Thoracic aorta (tissue), 2 donors: ENCODE results near the gene IL17RC. TPM values are rescaled to one million over a fixed set of nuclear protein-coding genes. Genes with fewer than 3 reads are reported as not detected.
A peak's percentile ranks its signal among the peaks of the same experiment; 100 is the strongest.

Experiments used
- ATAC-seq: fragments of 150-250 bp; one replicate; pipeline ENCODE4 v1.8.0; 2017; ENCODE audit warnings: low read depth; ENCODE audit not compliant: insufficient number of reproducible peaks, low FRiP score
- DNase-seq: peaks from one replicate; pipeline ENCODE4 v3.0.0-alpha.2; 2020; ENCODE audit warnings: low spot score
- H3K27ac ChIP-seq, 2 donors: fragments of 200-600 bp; sonication (generic); 1 replicate in 1 of 2; 2 replicates in 1 of 2; pipeline ENCODE4 v1.5.1; 2016; ENCODE audit warnings: mild to moderate bottlenecking in 2 of 2, moderate library complexity in 2 of 2
- H3K27me3 ChIP-seq: fragments of 200-600 bp; sonication (generic); replicated peaks from 2 replicates; pipeline ENCODE4 v1.6.0; 2016; ENCODE audit warnings: mild to moderate bottlenecking; ENCODE audit not compliant: insufficient read depth
- H3K36me3 ChIP-seq: fragments of 200-600 bp; sonication (generic); one replicate; pipeline ENCODE4 v1.5.1; 2016
- H3K4me1 ChIP-seq, 2 donors: fragments of 200-600 bp; sonication (generic); 1 replicate in 1 of 2; 2 replicates in 1 of 2; pipeline versions ENCODE4 v1.5.1 to v1.6.0; 2016; ENCODE audit warnings: low read depth in 2 of 2, mild to moderate bottlenecking in 1 of 2; ENCODE audit not compliant: control insufficient read depth in 1 of 2
- H3K4me3 ChIP-seq: fragments of 200-600 bp; sonication (generic); 2 replicates; pipeline ENCODE4 v1.5.1; 2016; ENCODE audit warnings: mild to moderate bottlenecking
- H3K9me3 ChIP-seq: fragments of 200-600 bp; sonication (generic); 2 replicates; pipeline ENCODE4 v1.5.1; 2016
- CTCF ChIP-seq: fragments of 200-600 bp; sonication (generic); IDR thresholded peaks from one replicate; pipeline ENCODE4 v1.5.1; 2019; ENCODE audit warnings: antibody characterized with exemption
- total RNA-seq, 2 donors: library from RNA; depleted of rRNA; stranded (reverse); fragments of >200 nt; gene quantifications; one replicate each; pipeline versions ENCODE4 v1.1.0 to v1.2.3, GENCODE V29; 2016

The IL17RC gene
- total RNA-seq, 2 donors from 2014 or later: 52.2 to 59.4 TPM

- H3K36me3 ChIP-seq: peaks cover 6% of the 10 kb centered on the region
- no peak for DNase-seq
- no peaks in the 10 kb centered on the region for H3K27me3 ChIP-seq
- no peak for ATAC-seq
- H3K4me3 ChIP-seq: no peak overlapping the region
- H3K9me3 ChIP-seq: no peaks in the 10 kb centered on the region
- TF ChIP-seq CTCF: no peak
- H3K27ac ChIP-seq: peak overlapping the region; percentile 50 to 90
- peaks cover 15 to 26% of the 10 kb centered on the region in 2 donors for H3K4me1 ChIP-seq
These were observed 61.9 kb downstream of the IL17RC start for GRCh38 chr3:9978710-9979305.

- H3K9me3 ChIP-seq: no peaks in the 10 kb centered on the region
- H3K27ac ChIP-seq: no peak overlapping the region
- ATAC-seq (no peak), DNase-seq (no peak)
- no peak for TF ChIP-seq CTCF
- H3K4me1 ChIP-seq: peaks cover 15 to 38% of the 10 kb centered on the region in 2 donors
- H3K36me3 ChIP-seq: peaks cover 6% of the 10 kb centered on the region
- H3K4me3 ChIP-seq: no peak overlapping the region
- H3K27me3 ChIP-seq: no peaks in the 10 kb centered on the region
These were observed 63.4 kb downstream of the IL17RC start for GRCh38 chr3:9980251-9980650.

Other genes with a start within 250 kb of the IL17RC start
- not detected for gene CPNE9, start 213.3 kb upstream of the IL17RC start, total RNA-seq
- gene BRPF1, start 185.4 kb upstream of the IL17RC start, total RNA-seq: 10 to 100 TPM; 16.4 to 21.0 TPM
- gene OGG1, start 167.1 kb upstream of the IL17RC start, total RNA-seq: 10 to 100 TPM; 23.0 to 26.3 TPM
- 10 to 100 TPM; 50.9 to 69.7 TPM for gene CAMK1, start 147.2 kb upstream of the IL17RC start, total RNA-seq
- gene TADA3, start 124.6 kb upstream of the IL17RC start, total RNA-seq: 10 to 100 TPM; 61.7 to 73.6 TPM
- gene ARPC4, start 124.0 kb upstream of the IL17RC start, total RNA-seq: 100 to 1,000 TPM; 196 to 204 TPM
- gene TTLL3, start 106.8 kb upstream of the IL17RC start, total RNA-seq: 10 to 100 TPM; 77.0 to 91.9 TPM
- 10 to 100 TPM; 24.5 to 41.3 TPM for gene RPUSD3, start 73.1 kb upstream of the IL17RC start, total RNA-seq
- 1 to 10 TPM; 2.0 to 2.6 TPM for gene CIDEC, start 36.8 kb upstream of the IL17RC start, total RNA-seq
- gene JAGN1, start 26.5 kb upstream of the IL17RC start, total RNA-seq: 10 to 100 TPM; 21.5 to 38.6 TPM
- 10 to 100 TPM in 1 of 2 donors, 1 to 10 TPM in 1; 5.7 to 11.9 TPM for gene IL17RE, start 14.2 kb upstream of the IL17RC start, total RNA-seq
- 10 to 100 TPM; 37.2 to 37.4 TPM for gene CRELD1, start 16.7 kb downstream of the IL17RC start, total RNA-seq
- gene PRRT3, start 35.3 kb downstream of the IL17RC start, total RNA-seq: 1 to 10 TPM; 3.3 to 5.8 TPM
- 10 to 100 TPM; 37.0 to 50.2 TPM for gene EMC3, start 69.7 kb downstream of the IL17RC start, total RNA-seq
- gene FANCD2, start 109.3 kb downstream of the IL17RC start, total RNA-seq: 1 to 10 TPM; 1.3 to 9.9 TPM
- not detected for gene FANCD2OS, start 191.2 kb downstream of the IL17RC start, total RNA-seq
- gene BRK1, start 198.6 kb downstream of the IL17RC start, total RNA-seq: 100 to 1,000 TPM in 1 of 2 donors, 10 to 100 TPM in 1; 55.0 to 126 TPM
- 10 to 100 TPM; 25.9 to 43.7 TPM for gene VHL, start 224.7 kb downstream of the IL17RC start, total RNA-seq
- gene IRAK2, start 247.8 kb downstream of the IL17RC start, total RNA-seq: 10 to 100 TPM in 1 of 2 donors, 1 to 10 TPM in 1; 5.7 to 13.8 TPM